GM18870 (cell line): ENCODE measurements around the gene GAL3ST2.
"Not testable (repeated sequence)": the region's sequence is repeated elsewhere in the genome, so short reads cannot be mapped to it uniquely, and the experiment has no call there.

Experiments
- ATAC-seq: cut with Tn5 transposase; IDR thresholded peaks from one replicate; pipeline ENCODE4 v1.9.1; 2021; ENCODE audit warnings: moderate library complexity; ENCODE audit not compliant: unreplicated experiment

Gene GAL3ST2

DNA sequence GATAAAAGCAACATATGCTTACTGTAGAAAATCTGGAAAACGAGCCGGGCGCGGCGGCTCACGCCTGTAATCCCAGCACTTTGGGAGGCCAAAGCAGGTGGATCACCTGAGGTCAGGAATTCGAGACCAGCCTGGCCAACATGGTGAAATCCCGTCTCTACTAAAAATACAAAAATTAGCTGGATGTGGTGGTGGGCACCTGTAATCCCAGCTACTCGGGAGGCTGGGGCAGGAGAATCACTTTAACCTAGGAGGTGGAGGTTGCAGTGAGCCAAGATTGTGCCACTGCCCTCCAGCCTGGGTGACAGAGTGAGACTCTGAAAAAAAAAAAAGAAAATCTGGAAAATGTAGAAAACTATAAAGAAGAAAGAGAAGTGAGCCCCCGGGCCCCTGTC, 41.2 kb downstream of the GAL3ST2 start:
- not testable (repeated sequence) for ATAC-seq

DNA sequence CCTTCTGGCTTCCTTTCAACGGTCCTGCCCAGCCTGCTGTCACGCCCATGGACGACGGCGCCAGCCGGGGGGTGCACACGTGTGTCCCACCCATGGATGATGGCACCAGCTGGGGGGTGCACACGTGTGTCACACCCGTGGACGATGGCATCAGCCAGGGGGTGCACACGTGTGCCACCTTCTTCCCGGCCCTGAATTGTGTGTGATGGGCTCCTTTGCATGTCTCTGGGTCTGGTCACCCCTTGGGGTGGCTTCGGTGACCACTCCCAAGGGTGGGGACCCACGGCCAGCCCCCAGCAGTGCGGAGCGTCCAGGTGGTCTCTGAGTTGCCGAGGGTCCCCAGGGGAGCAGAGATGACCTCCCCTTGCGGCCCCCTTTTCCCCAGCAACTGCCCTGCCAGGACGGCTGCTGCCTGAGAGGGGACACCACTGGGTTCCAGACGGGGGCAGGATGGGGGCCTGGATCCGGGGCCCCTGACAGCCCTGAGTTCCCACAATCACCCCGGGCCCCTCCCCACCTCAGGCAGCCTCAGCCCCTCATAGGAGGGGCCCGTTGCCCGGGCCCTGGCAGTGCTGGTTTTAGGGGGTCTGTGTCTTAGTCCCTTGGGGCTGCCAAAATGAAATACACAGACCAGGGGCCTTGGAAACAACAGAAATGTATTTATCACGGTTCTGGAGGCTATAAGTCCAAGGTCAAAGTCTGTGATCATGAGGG, 41.8 kb downstream of the GAL3ST2 start:
- ATAC-seq: no peak

DNA sequence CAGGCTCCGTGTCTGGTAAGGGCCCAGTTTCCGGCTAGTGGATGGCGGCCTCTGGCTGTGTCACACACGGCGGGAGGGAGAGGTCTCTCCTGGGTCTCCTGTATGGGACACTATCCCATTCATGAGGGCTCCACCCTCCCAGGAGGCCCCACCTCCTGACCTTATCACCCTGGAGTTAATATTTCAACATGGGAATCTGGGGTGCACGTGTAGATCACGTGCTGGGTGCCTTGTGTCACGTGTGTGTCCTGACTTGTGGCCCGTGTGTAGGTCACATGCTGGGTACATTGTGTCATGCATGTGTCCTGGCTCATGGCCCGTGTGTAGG, 42.3 kb downstream of the GAL3ST2 start:
- no peak for ATAC-seq

DNA sequence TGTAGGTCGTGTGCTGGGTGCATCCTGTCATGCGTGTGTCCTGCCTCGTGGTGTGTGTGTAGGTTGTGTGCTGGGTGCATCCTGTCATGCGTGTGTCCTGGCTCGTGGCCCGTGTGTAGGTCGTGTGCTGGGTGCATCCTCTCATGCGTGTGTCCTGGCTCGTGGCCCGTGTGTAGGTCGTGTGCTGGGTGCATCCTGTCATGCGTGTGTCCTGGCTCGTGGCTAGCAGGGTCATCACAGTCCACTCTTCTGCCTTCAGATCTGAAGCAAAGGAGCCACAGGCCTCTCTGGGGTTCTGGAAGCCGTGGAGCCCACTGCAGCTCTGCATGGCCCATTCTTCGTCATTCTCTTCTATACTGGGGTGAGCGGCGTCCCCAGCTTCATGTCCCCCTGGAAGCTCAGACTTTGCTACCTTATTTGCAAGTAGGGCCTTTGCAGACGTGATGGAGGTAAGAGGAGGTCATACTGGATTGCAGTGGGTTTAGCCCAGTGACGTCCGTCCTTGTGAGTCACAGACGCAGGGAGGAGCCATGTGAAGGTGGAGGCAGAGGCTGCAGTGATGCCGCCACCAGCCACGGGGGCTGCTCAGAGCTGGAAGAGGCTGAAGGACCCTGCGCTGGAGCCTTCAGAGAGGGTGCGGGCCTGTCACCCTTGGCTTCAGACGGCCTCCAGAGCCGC, 43.5 kb downstream of the GAL3ST2 start:
- not testable (repeated sequence) for ATAC-seq

DNA sequence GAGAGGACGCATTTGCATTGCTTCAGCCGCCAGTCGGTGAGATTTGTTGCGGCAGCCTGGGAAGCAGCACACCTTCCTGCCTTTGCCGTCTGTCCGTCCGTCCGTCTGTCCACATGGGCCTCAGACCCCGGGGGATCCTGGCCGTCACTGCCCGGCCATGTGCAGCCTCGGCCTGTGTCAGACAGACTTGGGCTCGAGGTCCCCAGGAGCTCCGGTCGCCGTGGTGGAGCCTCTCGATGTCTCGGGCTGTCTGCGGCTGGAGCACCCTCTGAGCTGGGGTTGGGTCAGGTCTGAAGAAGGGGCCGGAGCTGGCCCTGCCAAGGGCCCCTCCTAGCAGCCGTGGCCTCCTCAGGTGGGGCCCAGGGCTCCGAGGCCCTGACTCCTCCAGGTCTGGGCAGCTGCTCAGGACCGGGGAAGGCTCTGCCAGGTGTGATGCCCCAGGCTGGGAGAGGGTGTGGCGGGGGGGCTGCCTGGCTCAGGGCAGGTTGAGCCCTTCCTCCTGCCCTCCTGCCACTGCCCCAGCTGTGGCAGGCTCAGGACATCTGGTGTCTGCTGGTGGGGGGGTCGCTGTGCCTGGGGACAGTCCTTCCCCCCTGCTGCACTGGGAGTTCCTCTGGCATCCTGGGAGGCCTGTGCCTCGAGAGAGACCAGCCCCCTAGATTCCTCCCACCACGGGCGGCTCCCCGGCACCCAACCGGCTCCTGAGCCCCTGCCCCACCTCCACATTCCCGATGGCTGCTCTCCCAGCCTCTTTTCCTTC, 44.2 kb downstream of the GAL3ST2 start:
- ATAC-seq: no peak

DNA sequence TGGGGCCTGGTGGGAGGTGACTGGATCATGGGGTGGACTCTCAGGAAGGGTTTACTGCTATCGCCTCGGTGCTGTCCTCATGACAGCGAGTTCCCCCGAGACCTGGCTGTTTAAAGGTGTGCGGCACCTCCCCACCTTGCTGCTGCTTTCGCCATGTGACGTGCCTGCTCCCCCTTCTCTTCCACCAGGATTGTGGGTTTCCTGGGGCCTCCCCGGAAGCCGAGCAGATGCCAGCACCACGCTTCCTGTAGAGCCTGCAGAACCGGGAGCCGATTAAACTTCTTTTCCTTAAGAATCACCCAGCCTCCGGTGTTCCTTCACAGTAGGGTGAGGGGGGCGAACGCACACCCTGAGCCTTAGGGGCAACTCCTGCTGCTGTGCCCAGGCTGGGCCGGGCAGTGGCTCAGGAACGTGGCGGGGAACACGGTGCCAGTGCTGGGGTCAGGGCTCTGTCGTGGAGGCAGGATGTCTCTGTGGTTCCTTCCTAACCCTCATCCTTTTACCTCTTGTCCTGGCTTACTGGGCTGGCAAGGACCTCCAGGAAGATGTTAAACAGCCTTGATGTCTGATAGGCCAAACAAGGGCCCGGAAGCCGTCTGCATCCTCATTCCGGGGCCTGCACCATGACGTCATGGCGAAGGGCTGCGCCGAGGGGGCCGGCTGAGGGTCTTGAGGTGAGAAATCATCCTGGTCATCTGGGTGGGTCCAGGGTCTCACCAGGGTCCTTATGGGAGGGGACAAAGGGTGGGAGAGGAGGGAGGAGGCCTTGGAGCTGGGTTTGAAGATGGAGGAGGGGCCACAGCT, 45.0 kb downstream of the GAL3ST2 start:
- ATAC-seq: no peak

DNA sequence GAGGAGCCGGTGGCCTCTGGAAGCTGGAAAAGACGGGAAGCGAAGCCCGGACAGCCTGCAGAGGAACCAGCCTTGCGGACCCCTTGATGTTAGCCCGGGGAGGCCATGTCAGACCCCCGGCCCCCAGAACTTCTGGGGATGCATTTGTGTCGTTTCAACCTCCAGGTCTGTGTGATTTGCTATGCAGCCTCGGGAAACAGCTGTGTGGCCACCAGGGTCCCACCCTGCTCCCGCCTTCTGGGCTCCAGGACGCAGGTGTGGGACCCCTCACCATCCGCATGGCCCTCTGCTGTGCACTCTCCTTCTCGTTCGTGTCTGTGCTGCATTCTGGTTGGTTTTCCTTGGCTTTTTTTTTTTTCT, 45.6 kb downstream of the GAL3ST2 start:
- ATAC-seq: no peak

DNA sequence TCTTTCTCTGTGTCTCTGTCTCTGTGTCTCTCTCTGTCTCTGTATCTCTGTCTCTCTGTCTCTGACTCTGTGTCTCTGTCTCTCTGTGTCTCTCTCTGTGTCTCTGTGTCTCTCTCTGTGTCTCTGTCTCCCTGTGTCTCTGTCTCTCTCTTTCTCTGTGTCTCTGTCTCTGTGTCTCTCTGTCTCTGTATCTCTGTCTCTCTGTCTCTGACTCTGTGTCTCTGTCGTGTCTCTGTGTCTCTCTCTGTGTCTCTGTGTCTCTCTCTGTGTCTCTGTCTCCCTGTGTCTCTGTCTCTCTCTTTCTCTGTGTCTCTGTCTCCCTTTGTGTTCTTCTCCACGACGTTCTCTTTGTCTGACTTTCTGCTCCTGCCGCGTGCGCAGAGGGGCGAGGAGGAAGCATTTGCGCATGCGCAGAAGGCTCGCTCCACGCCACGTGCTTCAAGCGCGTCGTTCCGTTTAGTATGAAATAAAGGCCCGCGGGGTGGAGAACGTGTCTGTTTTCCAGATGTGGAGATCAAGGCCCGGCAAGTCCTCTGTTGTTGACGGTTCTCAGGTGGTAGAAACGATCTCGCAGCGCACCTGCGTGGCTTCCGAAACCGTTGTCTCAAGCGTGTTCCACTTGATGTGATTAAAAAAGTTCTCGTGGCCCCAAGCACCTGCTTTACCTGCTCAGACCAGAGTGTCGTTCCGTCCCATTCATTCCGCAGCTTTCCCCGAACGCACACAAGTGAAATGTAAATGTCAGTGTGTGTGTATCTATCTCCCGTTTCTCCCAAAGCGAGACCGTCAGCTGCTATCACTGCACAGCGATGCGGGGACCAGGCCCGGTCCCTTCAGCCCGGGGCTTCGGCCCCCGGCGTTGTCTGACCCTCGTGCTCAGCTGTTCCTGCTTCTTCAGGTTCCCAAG, 47.2 kb downstream of the GAL3ST2 start:
- ATAC-seq: not testable (repeated sequence)

DNA sequence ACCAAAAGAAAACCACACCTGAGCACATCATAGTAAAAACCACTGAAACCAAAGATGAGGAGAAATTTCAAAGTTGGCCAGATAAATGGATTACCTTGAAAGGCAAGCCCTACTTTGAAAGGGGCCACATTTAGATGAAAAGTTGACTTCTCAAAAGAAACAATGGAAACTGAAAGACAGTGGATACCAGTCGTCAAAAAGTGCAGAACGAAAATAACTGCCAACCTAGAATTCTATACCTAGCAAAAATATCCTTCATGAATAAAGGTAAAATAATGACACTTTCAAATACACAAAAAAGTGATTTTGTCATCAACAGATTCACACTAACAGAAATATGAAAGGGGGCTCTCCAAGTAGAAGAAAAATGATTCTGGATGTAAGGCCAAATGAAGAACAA, 50.8 kb downstream of the GAL3ST2 start:
- no peak for ATAC-seq

DNA sequence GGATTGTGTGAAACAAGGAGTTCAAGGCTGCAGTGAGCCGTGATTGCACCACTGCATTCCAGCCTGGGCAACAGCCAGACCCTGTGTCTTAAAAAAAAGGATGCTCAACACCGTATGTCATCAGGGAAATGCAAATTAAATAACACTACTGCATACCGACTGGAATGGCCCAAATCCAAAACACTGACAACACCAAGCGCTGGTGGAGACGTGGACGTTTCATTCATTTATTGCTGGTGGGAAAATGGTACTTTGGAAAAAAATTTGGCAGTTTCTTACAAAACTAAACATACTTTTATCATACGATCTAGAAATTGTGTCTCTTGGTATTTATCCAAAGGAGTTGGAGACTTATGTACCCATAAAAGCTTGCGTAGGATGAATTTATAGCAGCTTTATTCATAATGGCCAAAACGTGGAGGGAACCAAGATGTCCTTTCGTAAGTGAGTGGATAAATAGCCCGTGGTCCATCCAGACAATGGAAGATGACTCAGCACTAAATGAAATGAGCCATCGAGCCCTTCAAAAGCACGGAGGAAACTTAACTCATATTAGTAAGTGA, 56.6 kb downstream of the GAL3ST2 start:
- no peak for ATAC-seq

DNA sequence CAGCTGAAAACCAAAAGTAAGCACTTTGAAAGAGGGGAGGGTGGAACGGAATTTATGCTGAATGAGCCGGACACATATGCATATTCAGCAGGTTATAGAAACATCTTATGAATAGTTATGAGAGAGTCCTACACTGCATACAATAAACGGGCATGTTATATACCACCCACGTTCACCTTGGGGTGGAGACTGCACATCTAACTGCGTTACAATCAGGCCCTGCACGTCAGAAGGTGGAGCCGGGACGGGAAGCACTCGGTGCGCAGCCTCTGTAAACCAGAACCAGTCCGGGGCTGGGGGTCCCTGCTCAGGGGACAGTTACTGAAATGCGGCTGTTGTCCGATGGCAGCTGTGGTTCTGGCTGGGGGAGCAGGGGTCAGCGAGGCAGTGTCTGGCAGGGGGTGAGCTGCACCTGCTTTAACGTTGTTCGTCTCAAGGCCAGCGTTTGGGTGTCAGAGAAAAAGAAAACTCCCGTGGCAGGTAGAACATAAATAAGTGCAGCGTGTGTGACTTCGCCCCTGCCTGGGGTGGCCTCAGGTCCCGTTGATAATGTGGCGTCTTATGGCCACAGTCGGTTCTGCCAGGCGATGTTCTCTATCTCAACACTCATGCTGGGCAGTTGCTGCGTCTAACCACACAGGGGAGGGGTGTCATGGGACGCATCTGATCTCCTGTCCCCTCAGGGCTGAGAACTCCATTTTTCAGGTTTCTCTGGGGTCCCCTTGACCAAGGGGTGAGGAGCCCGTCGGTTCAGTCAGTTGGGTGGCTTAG, 57.3 kb downstream of the GAL3ST2 start:
- ATAC-seq: not testable (repeated sequence)

DNA sequence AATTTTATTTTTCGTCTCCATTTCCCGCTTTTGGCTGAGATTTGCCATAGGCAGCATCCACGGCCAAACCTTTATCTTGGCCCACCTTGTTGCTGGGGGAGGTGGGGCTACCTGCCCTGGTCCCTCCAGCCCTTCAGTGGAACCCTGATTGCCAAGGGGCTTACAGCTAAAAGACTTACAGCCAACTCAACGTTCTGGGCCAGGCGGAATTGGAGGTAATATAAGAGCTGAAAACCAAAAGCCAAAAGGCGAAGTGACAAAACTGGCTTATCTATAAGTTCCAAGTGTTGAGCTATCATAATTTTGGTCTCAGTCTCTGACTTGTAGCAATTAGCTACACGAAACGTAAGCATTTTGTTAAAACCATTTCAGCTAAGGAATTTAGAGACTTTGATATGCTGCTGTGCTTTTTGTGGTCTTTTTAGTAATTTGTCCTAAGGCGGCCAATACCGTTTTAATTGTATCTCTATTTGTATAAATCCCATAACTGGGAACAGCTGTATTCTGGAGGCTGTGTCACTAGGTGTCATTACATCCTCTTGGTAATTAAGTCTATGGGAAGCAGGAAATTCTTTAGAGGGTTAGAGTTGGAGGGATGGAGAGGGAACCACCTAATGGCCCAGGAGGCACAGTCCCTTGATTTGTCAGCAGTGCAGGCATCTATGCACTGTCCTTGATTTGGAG, 58.0 kb downstream of the GAL3ST2 start:
- ATAC-seq: no peak

DNA sequence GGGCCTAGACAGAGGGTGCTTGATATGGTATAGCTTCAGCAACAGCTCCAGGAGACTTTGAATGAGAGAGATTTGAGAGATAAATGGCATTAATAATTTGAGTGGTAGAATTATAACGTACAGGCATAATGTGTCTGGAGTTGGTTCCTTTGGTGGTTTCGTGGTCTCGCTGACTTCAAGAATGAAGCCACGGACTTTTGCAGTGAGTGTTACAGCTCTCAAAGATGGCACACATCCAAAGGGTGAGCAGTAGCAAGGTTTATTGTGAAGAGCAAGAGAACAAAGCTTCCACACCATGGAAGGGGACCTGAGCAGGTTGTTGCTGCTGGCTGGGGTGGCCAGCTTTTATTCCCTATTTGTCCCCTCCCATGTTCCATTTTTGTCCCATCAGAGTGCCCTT, 59.0 kb downstream of the GAL3ST2 start:
- ATAC-seq: no peak

DNA sequence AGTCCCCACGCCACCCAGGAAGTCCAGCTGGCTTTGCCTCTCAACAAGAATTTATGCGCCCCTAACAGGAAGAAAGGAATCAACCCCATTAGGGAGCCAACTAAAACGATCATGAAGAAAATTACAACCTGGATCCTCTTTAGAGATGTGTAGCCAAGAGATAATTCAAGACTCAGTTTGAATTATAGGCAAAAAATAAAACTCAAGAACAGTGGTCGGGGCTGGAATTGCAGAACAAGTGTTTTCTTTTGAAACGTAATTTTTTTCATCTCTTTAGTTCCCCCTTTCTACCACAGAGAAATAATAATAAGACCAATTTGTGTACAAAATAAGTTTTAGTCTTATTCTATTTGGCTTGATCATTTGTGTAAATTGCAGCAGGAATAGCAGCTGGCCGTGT, 59.7 kb downstream of the GAL3ST2 start:
- ATAC-seq: no peak

DNA sequence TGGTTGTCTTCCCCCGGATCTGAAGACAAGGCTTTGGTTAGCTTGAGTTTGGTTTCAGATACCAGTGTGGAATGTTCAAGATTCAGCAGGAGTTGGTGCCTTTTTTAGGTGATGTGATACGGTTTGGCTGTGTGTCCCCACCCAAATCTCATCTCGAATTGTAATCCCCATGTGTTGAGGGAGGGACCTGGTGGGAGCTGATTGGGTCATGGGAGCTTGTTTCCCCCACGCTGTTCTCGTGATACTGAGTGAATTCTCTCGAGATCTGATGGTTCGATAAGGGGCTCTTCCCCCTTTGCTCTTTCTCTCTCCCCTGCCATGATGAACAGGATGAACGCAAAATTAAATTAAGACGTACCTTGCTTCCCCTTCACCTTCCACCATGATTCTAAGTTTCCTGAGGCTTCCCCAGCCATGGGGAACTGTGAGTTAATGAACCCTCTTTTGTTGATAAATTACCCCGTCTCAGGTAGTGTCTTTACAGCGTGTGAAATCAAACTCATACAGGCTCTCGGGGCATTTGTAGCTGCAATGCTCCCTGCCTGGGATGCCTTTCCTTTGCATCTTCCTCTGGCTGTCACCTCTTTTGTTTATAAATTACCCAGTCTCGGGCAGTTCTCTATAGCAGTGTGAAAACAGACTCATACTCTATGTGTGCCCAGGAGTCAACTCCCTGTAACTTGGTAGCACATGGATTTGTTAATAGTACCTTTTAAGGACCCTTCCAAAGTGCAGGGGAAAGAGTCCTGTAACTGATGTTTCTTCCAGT, 60.8 kb downstream of the GAL3ST2 start:
- ATAC-seq: no peak

DNA sequence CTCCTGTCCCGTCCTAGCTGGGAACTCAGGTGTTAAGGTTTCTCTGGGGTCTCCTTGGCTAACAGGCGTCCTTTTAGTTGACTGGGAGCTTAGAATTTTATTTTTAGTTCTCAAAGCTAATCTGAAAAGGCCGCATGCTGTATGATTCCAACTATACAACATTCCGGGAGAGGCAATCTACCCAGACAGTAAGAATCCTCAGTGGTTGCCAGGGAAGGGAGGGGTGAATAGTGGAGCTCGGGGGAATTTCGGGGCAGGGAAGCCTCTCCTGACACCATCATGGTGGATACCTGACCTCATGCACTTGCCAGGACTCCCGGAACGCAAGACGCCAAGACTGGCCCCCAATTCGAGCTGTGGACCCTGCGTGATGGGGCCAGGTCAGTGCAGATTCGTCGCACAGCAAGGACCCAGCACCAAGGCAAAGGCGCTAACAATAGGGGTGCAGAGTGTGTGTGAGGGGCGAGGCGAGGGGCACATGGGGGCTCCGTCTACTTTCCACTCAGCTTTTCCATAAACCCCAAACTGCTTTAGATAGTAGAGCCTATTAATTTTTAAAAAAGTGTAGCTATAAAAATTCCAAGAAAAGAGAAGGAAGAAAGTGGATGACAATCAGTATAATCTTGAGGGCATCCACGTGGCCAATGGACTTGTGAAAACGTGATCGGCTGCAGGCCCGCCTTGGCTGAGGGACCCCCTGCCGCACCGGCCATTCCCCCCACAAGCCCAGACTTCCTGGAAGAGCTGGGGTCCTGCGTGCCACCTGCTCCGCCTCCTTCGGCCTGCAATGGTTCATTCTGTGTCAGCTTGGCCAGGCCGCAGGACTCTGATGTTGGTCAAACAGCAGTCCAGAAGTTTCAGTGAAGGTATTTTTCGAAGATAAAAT, 64.8 kb downstream of the GAL3ST2 start:
- ATAC-seq: no peak

DNA sequence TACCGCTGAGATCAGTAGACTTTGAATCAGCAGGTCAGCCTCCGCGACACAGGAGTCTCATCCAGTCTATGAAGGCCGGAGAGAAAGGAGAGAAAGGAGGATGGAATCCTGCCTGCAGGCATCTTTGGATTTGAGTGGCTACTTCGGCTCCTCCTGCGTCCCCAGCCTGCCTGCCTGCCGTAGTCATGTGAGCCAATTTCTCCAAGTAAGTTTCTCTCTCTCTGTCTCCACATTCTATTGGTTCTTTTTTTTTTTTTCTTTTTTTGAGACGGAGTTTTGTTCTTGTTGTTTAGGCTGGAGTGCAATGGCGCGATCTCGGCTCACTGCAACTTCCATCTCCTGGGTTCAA, 65.4 kb downstream of the GAL3ST2 start:
- ATAC-seq: no peak
